ENCODE data around the gene FAM50A.

DNA sequence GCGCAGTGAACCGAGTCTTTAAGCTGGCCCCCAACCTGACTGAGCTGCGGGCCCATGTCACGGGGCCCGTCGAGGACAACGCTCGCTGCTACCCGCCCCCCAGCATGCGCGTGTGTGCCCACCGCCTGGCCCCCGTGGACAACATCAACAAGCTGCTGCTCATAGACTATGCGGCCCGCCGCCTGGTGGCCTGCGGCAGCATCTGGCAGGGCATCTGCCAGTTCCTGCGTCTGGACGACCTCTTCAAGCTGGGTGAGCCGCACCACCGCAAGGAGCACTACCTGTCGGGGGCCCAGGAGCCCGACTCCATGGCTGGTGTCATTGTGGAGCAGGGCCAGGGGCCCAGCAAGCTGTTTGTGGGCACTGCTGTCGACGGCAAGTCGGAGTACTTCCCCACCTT, 16.4 kb downstream of the FAM50A start:
- no peak for TF ChIP-seq POLR2A (IDR thresholded peaks at IDR 0.05)
- TF ChIP-seq, protein P1, sequence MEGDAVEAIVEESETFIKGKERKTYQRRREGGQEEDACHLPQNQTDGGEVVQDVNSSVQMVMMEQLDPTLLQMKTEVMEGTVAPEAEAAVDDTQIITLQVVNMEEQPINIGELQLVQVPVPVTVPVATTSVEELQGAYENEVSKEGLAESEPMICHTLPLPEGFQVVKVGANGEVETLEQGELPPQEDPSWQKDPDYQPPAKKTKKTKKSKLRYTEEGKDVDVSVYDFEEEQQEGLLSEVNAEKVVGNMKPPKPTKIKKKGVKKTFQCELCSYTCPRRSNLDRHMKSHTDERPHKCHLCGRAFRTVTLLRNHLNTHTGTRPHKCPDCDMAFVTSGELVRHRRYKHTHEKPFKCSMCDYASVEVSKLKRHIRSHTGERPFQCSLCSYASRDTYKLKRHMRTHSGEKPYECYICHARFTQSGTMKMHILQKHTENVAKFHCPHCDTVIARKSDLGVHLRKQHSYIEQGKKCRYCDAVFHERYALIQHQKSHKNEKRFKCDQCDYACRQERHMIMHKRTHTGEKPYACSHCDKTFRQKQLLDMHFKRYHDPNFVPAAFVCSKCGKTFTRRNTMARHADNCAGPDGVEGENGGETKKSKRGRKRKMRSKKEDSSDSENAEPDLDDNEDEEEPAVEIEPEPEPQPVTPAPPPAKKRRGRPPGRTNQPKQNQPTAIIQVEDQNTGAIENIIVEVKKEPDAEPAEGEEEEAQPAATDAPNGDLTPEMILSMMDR (IDR thresholded peaks at IDR 0.05): no peak
